Left renal pelvis (tissue), 4 donors: ENCODE measurements around the gene CDKN2AIPNL. TPM values are rescaled to one million over a fixed set of nuclear protein-coding genes. Genes with fewer than 3 reads are reported as not detected.

ENCODE experiments used
- DNase-seq, 4 donors: peaks; one replicate each; pipeline ENCODE4 v3.0.0-alpha.2; 2013; ENCODE audit warnings: low read depth in 4 of 4, low spot score in 3 of 4
- polyA plus RNA-seq, 4 donors: library from polyadenylated mRNA; unstranded; fragments of 120-200 nt; gene quantifications; one replicate each; pipeline ENCODE4 v1.2.1, GENCODE V29; 2013; ENCODE audit not compliant: insufficient read length in 4 of 4

CDKN2AIPNL gene, protein sequence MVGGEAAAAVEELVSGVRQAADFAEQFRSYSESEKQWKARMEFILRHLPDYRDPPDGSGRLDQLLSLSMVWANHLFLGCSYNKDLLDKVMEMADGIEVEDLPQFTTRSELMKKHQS
- polyA plus RNA-seq: 10 to 100 TPM; 20.3 to 33.7 (median 32.3) TPM

DNA sequence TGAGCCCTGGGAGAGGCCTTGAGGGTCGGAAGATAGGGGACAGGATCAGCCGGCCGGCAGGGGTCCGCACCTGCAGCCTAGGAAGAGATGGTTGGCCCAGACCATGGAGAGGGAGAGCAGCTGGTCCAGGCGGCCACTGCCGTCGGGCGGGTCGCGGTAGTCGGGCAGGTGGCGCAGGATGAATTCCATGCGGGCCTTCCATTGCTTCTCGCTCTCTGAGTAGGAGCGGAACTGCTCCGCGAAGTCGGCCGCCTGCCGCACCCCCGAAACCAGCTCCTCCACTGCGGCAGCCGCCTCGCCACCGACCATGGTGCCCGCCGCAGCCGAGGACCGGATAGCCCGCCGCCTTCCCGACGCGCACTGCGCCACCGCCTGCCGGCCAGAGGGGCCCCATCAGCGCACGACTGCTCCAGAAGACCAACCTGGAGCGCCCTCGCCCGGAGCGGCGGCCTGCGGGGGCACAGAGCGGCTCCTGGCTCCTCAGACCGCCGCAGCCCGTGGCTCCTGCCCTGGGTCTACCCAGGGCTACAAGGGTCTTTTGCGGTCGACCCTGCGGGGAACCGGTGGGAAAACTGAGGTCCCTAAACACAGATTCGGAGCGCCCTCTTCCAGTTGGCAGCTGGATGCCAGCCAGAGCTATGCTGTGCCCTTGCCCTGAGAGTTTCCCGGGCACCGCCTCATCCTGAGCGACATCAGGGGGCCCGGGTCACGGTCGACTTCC, at the start of gene CDKN2AIPNL:
Gene CDKN2AIPNL, minus strand, starts transcription at position 336 of the 721 bp plus-strand sequence. Its CDS starts 27 bp downstream, at position 309.
- DNase-seq: peak; percentile 68 to 74 (median 71)

DNA sequence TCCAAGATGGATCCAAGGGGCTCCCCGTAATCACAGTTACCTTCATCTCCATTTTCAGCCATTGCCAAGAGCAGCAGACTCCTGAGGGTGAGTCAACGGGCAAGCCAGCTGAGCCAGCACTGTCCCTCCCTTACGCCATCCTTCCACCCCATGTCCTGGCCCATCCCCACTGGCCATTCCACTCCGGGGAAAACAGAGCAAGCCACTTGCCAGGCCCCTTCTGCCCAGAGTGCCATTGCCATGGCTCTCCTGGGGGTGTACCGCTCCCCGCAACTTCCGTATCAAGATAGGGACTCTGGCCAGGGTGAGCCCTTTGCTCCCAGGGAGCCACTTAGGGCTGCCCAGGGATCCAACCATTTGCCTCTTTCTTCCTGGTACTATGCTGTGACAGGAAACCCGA, 48.9 kb upstream of the CDKN2AIPNL start:
- DNase-seq: no peak

DNA sequence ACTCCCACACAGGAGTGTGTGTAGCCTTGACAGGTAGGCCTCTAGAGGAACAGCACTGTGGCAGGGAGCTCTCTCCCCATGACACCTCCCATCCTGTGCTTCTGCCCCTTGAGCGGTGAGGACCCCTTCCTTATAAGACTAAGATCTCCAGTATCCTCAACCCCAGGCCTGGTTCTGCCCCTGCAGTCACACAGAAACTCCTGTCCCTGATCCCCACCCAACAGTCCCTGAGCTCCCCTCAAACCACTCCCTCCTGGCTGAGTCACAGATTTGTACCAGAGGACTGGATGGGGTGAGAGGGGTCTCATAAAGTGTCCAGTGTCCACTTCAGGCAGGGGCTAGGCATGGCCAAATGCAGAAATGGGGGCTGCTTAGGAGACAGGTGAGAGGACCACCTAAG, 47.8 kb upstream of the CDKN2AIPNL start:
- DNase-seq: no peak

DNA sequence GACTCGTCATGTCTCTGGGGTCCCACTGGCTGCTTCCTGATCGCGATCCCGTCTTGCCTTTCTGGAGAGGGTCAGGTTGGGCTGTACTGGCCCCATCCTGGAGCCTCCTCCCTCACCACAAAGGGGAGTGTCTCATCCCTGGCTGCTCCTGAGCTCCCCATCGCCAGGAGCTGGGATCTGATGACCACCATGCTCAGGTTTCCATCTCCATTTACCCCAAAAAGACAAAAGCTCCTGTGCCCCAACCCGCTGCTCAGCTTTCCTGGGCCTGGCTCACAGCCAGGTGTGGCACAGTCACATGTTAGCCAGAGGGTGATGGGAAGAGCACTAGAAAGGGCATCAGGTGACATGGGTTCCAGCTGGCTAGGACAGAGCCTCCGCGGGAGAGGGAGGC, 47.3 kb upstream of the CDKN2AIPNL start:
- DNase-seq: no peak

DNA sequence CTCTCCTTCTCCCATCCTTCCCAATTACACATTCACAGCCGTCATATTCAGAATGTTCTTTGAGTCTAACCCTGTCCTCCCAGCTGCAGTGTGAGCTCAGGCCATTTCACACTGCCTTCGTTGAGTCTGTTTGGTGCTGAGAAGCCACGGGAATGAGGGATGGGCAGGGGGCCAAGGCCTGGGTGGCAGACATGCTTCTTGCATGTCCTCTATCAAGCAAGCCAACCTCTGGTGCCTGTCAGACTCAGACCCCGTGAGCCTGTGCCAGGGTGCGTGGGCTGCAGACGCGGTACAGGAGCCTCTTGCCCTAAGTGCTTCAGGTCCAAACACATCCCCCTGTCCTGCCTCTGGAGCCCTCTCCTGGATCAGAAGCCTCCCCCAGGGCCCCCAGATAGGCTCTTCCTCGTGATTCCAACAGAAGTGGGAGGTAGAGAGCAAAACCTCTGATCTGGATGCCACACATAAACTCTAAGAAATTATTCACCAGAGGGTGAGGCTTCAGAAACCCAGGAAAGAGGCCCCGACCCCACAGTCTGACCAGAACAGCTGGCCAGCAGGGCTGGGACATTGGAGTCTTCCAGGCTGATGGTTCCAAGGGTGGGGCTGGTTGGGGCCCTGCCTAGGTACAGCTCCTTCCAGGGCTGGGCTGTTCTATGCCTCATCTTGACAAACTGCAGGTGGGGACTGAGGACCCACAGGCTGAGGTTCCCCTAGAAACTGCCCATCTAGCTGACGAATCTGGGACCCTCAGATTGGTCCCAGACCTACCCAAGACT, 46.7 kb upstream of the CDKN2AIPNL start:
- DNase-seq: no peak

DNA sequence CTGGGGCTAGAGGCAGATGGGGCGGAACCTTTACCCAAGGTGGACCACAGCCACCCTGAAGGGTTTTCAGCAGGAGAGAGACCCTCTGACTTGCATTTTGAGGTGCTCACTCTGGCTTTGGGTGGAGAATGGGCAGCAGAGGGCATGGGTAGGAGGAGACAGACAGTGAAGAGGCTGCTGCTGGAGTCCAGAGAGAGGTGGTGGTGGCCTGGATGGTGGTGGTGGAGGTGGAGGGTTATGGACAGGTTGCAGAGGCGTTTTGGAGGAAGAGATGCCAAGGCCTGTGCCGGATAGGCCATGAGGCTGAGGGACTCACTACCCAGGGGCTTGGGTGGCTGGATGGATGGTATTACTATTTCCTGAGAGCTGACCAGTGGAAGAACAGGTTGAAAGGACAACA, 46.1 kb upstream of the CDKN2AIPNL start:
- no peak for DNase-seq

DNA sequence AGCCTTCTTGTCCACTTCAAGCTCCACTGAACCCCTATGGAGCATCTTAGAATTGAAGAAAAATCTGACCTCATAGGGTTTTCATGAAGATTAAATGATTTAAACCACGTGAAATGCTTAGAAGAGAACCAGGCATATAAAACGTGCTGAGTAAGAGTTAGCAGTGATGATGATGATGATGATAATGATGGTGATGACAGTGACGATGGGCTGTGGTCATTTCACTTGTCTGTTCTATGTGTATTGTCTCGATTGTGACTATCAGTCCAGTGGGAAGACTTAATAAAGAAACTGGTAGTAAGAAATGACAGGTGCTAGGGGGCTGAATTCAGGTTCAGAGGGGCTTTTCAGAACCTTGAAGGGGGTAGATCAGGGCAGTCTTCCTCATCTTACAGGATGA, 45.1 kb upstream of the CDKN2AIPNL start:
- DNase-seq: no peak

DNA sequence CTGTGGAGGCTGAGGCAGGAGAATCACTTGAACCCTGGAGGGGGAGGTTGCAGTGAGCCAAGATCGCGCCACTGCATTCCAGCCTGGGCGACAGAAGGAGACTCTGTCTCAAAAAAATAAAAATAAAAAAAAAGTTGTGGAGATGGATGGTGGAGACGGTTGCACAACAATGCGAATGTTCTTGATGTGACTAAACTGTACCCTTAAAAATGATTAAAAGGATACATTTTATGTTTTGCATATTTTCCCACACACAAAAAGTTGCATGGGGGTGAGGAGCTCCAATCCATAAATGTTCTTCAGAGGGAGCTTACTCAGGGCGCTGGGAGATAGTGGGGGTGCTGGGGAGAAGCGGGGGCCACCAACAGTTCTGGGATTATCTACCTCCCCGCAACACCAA, 43.8 kb upstream of the CDKN2AIPNL start:
- DNase-seq: no peak

DNA sequence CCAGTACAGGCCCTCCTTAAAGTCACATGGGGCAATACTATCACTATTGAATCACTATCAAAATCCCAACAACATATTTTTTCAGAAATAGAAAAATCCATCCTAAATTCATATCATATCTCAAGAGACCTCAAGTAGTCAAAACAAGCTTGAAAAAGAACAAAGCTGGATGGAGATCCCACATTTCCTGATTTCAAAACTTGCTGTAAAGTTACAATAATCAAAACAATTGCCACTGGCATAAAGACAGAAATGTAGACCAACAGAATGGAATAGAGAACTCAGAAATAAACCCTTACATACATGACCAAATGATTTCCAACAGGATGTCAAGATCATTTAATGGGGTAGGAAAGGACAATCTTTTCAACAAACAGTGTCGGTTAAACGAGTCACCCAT, 41.3 kb upstream of the CDKN2AIPNL start:
- no peak for DNase-seq

DNA sequence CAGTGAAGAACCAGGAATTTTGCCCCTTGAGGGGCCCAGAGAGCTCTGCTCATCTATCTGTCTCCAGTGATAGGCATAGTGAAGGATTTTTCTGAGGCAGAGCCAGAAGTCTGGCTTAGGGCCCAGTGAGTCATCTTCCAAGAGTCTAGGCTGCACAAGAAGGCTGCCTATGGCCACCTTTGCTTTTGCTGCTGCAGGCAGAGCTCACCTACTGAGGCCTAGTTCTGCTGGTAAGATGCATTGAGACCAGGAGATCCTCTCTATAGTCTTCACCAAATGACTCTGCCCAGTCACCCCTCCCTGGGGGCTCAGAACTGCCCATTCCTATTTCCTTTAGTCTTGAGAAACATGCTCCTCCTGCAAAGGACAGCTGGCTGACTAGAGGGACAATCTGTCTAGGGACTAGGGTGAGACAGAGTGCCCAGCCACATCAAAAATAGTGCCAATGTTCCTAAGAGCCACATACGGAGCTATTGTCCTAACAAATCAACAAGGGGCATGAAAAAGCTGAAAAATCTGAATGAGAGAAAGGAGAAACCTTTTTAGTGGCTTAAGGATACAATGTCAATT, 40.3 kb upstream of the CDKN2AIPNL start:
- DNase-seq: no peak

DNA sequence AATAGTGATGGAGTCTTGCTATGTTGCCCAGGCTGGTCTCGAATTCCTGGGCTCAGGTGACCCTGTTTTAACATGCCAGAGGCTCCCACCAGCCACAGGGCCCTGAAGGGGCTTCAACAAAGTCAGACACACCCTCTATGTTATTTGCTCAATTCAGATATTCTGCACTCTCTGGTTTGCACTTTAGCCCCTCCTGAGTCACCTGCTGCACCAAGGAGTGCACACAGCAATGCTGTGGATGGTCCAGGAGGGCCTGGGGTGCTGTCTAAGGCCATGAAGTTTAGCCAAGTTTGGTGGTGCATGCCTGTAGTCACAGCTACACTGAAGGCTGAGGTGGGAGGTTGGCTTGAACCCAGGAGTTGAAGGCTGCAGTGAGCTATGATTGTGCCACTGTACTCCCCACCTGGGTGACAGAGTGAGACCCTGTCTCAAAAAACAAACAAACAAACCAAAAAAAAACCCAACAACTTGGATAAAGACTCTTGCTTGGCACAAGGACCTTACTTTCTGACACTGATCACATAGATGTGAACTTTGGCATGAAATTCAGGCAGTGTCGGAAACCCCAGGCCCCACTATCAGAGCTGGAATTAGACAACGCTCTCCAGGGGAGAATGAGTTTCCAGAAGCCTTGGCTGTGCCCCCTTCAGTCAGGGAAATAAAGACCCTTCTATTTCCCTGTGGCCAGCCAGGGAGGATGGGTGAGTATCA, 39.7 kb upstream of the CDKN2AIPNL start:
- DNase-seq: no peak

DNA sequence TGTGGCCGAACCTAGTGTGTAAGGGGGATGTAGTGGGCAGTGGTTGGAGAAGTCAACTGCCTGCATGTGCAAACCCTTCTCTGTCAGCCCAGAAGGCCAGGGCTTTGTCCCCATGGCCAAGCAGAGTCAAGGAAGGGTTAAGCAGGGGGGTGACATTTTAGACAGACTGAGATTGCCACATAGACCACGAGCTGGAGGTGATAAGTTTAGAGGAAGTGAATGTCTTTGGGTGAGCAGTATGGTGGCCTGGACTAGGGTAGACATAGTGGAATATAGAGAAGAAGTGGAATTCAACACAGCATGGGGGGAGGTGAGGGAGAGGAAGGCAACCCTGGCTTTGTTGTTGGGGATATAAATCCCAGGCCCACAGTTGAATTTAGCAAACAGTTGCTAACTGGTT, 38.7 kb upstream of the CDKN2AIPNL start:
- DNase-seq: no peak

DNA sequence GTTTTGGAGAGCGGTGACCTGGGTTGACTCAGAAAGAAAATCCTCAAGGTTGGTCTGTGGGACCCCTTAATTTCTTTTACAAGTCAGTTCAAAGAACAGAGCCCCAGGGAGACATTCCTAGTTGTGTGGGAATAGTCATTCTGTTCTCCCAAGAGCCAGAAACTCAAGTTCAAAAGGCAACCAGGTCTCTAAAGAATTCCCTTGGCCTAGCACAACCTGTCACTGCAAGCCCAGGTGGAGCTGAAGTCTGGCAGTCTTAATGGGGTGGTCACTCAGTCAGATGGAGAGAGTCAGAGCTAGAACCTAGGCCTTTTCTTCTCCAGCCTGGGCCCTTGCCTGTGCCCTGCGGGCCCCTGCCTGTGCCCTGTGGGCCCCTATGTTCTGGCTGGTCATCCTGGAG, 37.5 kb upstream of the CDKN2AIPNL start:
- no peak for DNase-seq

DNA sequence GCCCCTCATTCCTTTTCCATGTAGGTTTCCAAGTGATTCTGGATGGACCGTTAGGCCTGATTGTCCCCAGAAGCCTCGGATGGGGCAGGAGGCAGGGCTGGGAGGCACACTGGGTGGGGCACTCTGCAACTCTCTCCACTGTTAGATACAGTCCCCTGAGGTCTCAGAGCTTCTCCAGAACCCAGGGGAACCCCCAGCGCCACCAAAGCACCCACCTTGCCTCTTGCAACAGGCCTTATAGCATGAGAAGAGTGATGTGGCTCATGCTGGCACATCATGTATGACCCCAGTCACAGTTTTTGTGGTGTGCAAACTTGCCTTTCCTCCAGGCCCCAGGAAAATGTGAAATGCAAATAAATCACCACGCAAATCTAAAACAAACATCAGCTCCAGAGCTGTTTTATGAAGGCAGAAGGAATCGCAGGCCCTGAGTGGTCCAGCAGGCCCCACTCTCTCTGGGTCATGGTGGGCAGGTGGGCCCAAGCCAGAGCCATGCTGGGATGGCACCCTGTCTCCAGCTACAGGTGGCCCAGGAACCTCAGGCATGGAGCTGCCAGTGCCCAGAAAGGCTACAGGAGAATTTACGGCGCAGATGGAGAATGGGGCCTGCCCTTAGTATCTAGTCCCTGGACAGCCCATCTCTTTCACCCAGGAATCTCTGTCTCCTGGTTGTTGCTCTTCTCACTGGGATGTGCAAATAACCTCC, 36.3 kb upstream of the CDKN2AIPNL start:
- no peak for DNase-seq

DNA sequence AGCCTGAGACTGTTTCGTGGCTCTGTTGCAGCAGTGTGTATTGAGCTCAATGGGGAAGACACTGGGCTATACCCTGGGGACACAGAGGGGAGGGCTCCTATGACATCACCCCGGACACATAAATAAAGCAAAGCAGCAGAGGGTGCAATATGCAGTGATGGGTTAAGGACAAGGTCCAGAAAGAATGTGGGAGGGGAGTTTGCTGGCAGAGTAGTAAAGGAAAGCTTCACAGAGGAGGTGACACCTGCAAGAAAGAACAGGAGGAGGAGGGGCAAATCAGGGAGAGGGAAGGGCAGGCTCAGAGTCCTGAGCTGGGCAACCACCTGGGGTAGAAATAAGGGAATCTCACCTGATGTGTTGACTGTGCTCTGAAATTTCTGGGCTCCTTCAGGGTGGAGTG, 35.3 kb upstream of the CDKN2AIPNL start:
- no peak for DNase-seq

DNA sequence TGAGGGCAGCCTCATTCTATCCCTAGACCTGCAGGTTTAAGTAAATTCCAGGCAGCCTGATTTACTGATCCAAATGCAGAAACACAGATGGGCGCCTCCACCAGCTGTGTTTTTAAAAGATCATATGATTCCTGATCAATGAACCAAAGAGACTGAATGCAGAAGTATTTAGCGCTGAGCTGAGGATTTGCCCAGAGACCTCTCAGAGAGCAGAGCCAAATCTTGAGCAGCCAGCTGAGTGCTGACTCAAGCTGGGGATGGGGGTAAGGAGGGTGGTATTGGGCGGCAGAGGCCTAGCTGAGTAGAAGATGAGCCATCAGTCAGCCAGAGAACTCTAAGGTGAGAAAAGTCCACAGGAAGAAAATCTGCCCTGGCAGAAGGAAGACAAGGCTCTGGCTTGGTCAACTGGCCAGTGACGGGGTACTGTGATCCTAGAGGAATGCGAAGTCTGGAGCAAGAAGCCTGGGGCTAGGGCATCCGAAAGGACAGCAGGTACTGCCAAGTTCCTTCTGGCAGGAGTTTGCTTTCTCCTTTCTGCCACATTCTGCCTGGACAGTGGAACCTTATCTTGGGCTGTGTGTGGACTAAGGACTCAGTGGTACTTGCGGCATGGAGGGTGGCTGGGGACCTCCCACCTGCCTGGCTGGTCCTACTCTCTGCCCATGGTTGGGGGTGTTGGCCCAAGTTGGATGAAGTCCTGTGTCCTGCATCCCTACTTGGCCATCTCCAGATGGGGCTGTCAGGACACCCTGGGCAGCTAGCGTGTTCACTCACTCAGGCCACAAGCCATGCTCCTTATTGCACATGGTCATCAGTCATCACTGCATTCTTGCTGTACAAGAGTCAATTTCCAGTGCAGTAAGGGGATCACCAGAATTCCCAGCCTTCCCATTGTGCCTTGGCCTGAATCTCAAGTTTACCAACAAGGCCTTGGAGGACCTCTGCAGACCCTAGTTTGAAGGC, 34.5 kb upstream of the CDKN2AIPNL start:
- no peak for DNase-seq

DNA sequence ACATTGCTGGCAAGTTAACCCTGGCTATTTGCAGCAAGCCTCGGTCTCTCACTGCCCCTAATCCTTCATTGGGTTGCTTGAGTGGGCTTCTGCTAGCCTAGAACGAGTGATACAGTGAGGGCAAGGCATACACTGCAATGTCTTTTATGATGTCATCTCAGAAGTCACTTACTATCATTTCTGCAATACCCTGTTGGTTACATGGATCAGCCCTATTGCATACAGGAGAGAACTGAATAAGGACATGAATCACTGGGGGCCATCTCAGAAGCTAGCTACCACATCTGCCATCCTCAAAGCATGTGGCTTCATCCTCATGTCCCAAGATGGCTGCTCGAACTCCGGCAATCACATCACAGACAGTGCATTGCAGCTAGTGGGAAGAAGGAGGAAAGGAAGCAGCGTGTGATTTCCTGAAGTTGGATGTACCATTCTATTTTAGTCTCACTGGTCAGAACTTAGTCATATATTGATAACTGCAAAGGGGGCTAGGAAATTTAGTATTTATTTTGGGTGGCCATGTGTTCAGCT, 33.3 kb upstream of the CDKN2AIPNL start:
- no peak for DNase-seq

DNA sequence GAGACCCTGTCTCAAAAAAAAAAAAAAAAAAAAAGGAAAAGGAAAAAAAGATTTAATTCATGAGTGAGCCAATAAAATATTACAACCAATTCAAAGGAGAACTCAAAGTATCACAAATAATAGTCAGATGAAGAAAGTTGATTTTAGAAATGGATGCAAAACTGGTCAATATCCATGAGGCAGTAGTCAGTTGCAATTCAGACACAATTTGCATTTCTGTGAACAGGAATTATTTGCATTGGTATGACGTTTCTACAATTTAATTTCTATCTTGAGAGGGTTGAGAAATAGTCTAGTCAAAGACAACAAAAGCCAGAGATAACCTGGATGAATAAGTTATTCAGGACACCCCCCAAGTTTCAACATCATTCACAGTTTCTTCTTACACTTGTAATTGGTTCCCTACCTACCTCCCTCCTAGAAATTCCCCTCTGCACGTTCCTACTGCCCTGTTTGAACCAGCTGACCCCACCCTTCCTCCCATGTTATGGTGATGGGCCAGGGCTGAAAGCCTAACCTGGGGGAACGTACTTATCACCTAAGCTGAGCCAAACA, 28.6 kb upstream of the CDKN2AIPNL start:
- DNase-seq: no peak
